SK-N-SH (cell line): ENCODE results near the gene RAB20. TPM values are rescaled to one million over a fixed set of nuclear protein-coding genes. Genes with fewer than 3 reads are reported as not detected.

Experiments
- CTCF ChIA-PET: fragments of 300-600, 350-600 bp; formaldehyde crosslinking; extraction: SDS; loops from one replicate; lab custom pipeline; 2021; lab: Yijun Ruan, JAX
- POLR2A ChIA-PET: fragments of 350-600 bp; sonication (Branson Sonifier 250); formaldehyde crosslinking; extraction: SDS; loops from one replicate; lab custom pipeline; 2020; ENCODE audit warnings: antibody characterized with exemption, inconsistent platforms; lab: Yijun Ruan, JAX
- DNase-seq: peaks from one replicate; pipeline ENCODE4 v3.0.0; 2012
- H2AFZ ChIP-seq: fragments of 200-600 bp; sonication (generic); 2 replicates; pipeline ENCODE4 v1.8.1; 2016; ENCODE audit warnings: antibody characterized with exemption, mild to moderate bottlenecking, low read depth
- H3F3A ChIP-seq: fragments of 200-600 bp; sonication (generic); replicated peaks from 2 replicates; pipeline ENCODE3; 2016; ENCODE audit warnings: antibody characterized with exemption, mild to moderate bottlenecking; ENCODE audit not compliant: insufficient read depth
- H3K27ac ChIP-seq, 2 experiments: fragments of 200-500 bp in 1 of 2; fragments of 200-600 bp in 1 of 2; sonication (Bioruptor generic) in 1 of 2; sonication (generic), shearing (Covaris generic) in 1 of 2; 2 replicates each; pipeline versions ENCODE4 v1.5.1 to v1.6.1; 2014 to 2016; ENCODE audit warnings: low read depth in 2 of 2, inconsistent platforms in 1 of 2, low read length in 1 of 2, mild to moderate bottlenecking in 1 of 2, mixed read lengths in 1 of 2
- H3K27me3 ChIP-seq: fragments of 200-600 bp; sonication (generic), shearing (Covaris generic); 2 replicates; pipeline ENCODE4 v1.6.1; 2016; ENCODE audit warnings: mixed run types; ENCODE audit not compliant: insufficient read depth
- H3K36me3 ChIP-seq, 2 experiments: fragments of 200-500 bp in 1 of 2; fragments of 200-600 bp in 1 of 2; sonication (Bioruptor generic) in 1 of 2; sonication (generic) in 1 of 2; replicated peaks in 1 of 2; 2 replicates each; pipeline versions ENCODE3 to v1.5.1; 2014 to 2016; ENCODE audit warnings: low read length in 1 of 2, mild to moderate bottlenecking in 1 of 2; ENCODE audit not compliant: insufficient read depth in 2 of 2, control insufficient read depth in 1 of 2
- H3K4me1 ChIP-seq, 2 experiments: fragments of 200-500 bp in 1 of 2; fragments of 200-600 bp in 1 of 2; sonication (Bioruptor generic) in 1 of 2; sonication (generic), shearing (Covaris generic) in 1 of 2; 2 replicates each; pipeline versions ENCODE4 v1.5.1 to v1.6.1; 2014 to 2016; ENCODE audit warnings: low read depth in 1 of 2, low read length in 1 of 2, mixed run types in 1 of 2; ENCODE audit not compliant: insufficient read depth in 2 of 2, control insufficient read depth in 1 of 2
- H3K4me2 ChIP-seq: fragments of 200-600 bp; sonication (generic), shearing (Covaris generic); 2 replicates; pipeline ENCODE4 v1.6.1; 2017; ENCODE audit warnings: mixed run types
- H3K4me3 ChIP-seq, 2 experiments: fragments of 200-500 bp in 1 of 2; fragments of 200-600 bp in 1 of 2; sonication (Bioruptor generic) in 1 of 2; sonication (generic), shearing (Covaris generic) in 1 of 2; 2 replicates each; pipeline versions ENCODE4 v1.5.1 to v1.8.1; 2014 to 2016; ENCODE audit warnings: low read depth in 2 of 2, inconsistent platforms in 1 of 2, low read length in 1 of 2, mild to moderate bottlenecking in 1 of 2, mixed read lengths in 1 of 2, moderate library complexity in 1 of 2
- H3K79me2 ChIP-seq: fragments of 200-600 bp; sonication (generic); 2 replicates; pipeline ENCODE4 v1.8.1; 2017; ENCODE audit warnings: mild to moderate bottlenecking; ENCODE audit not compliant: insufficient read depth
- H3K9ac ChIP-seq: fragments of 200-600 bp; sonication (generic); 2 replicates; pipeline ENCODE4 v1.6.1; 2017; ENCODE audit warnings: mixed run types
- H3K9me2 ChIP-seq: fragments of 200-600 bp; sonication (generic); 2 replicates; pipeline ENCODE4 v1.6.1; 2017; ENCODE audit warnings: mixed run types
- H3K9me3 ChIP-seq: fragments of 200-600 bp; sonication (generic); 2 replicates; pipeline ENCODE4 v1.6.1; 2017; ENCODE audit warnings: mixed run types, mild to moderate bottlenecking, moderate library complexity
- H4K20me1 ChIP-seq: fragments of 200-600 bp; sonication (generic); 2 replicates; pipeline ENCODE4 v1.6.1; 2017; ENCODE audit warnings: mild to moderate bottlenecking, mixed run types; ENCODE audit not compliant: insufficient read depth
- ELF1 ChIP-seq: IDR thresholded peaks from 2 replicates; pipeline ENCODE4 v1.4.0; 2012
- EP300 ChIP-seq, 2 experiments: IDR thresholded peaks; 2 replicates each; pipeline versions ENCODE4 v1.4.0 to v1.6.1; 2012; ENCODE audit warnings: borderline replicate concordance in 1 of 2, low read depth in 1 of 2, low read length in 1 of 2
- FOSL2 ChIP-seq: IDR thresholded peaks from 2 replicates; pipeline ENCODE4 v1.4.0; 2012; ENCODE audit warnings: low read depth, mild to moderate bottlenecking, moderate library complexity, borderline replicate concordance
- FOXJ3 ChIP-seq: sonication (generic); formaldehyde crosslinking; IDR thresholded peaks from 2 replicates; pipeline ENCODE4 v1.5.1; 2020; ENCODE audit warnings: mild to moderate bottlenecking, missing genetic modification reagents
- GATA2 ChIP-seq: sonication (generic); formaldehyde crosslinking; IDR thresholded peaks from 2 replicates; pipeline ENCODE4 v1.5.0; 2020; ENCODE audit warnings: mild to moderate bottlenecking, missing genetic modification reagents
- IRF3 ChIP-seq: fragments of 150-350 bp; IDR thresholded peaks from 2 replicates; pipeline ENCODE4 v1.6.1; 2016; ENCODE audit warnings: mild to moderate bottlenecking, low read depth, low read length
- JUND ChIP-seq: IDR thresholded peaks from 2 replicates; pipeline ENCODE4 v1.4.0; 2012
- MEF2A ChIP-seq: IDR thresholded peaks from 2 replicates; pipeline ENCODE4 v1.4.0; 2012; ENCODE audit warnings: low read depth, borderline replicate concordance
- MXI1 ChIP-seq: IDR thresholded peaks from 2 replicates; pipeline ENCODE4 v1.6.1; 2012; ENCODE audit warnings: mild to moderate bottlenecking, low read depth, low read length, improper control_type of control experiment
- NRF1 ChIP-seq: IDR thresholded peaks from 2 replicates; pipeline ENCODE4 v1.6.1; 2012; ENCODE audit warnings: low read depth, mild to moderate bottlenecking, low read length
- PBX3 ChIP-seq: IDR thresholded peaks from 2 replicates; pipeline ENCODE4; 2012
- RAD21 ChIP-seq: IDR thresholded peaks from 2 replicates; pipeline ENCODE4 v1.6.1; 2012; ENCODE audit warnings: mild to moderate bottlenecking, low read length
- REST ChIP-seq: IDR thresholded peaks from 2 replicates; pipeline ENCODE4 v1.6.1; 2012; ENCODE audit warnings: mild to moderate bottlenecking, low read depth, low read length, moderate library complexity
- SIN3A ChIP-seq: IDR thresholded peaks from 2 replicates; pipeline ENCODE4 v1.6.1; 2012; ENCODE audit warnings: low read depth, mild to moderate bottlenecking, low read length, moderate library complexity, borderline replicate concordance
- TEAD4 ChIP-seq: IDR thresholded peaks from 2 replicates; pipeline ENCODE4 v1.4.0; 2012; ENCODE audit warnings: mild to moderate bottlenecking, borderline replicate concordance; ENCODE audit not compliant: insufficient read depth
- USF2 ChIP-seq: fragments of 150-350 bp; IDR thresholded peaks from 2 replicates; pipeline ENCODE4 v1.6.1; 2017; ENCODE audit warnings: antibody characterized with exemption, low read length, low read depth, borderline replicate concordance
- WGBS: methylation state at CpG from one replicate; pipeline ENCODE4 v1.1.6; 2017; ENCODE audit warnings: low lambda C conversion rate; 5-methylcytosine and 5-hydroxymethylcytosine counted together
- polyA plus RNA-seq, 3 experiments: library from polyadenylated mRNA; depleted of rRNA; stranded (reverse); fragments of >200 nt; gene quantifications; 2 replicates each; pipeline ENCODE4 v1.2.3, GENCODE V29; 2012
- TF ChIP-seq, protein P1 (sequence below): IDR thresholded peaks from 2 replicates; pipeline ENCODE4 v1.4.0; 2012; ENCODE audit warnings: low read depth, borderline replicate concordance

The RAB20 gene
- polyA plus RNA-seq, 1 of the 3 experiments (the other 2 are of a cell fraction) = 5.2 TPM

GRCh38 chr13:110571896-110572777 lies 10.6 kb upstream of the RAB20 start:
- H3F3A ChIP-seq = no peaks in the 10 kb centered on the region
- no peaks in the 10 kb centered on the region for H3K9me2 ChIP-seq
- no peaks in the 10 kb centered on the region for H3K36me3 ChIP-seq
- H4K20me1 ChIP-seq = no peaks in the 10 kb centered on the region
- no peak for TF ChIP-seq IRF3
- H3K9me3 ChIP-seq = no peaks in the 10 kb centered on the region
- H3K79me2 ChIP-seq = no peaks in the 10 kb centered on the region
- H3K9ac ChIP-seq = no peak overlapping the region
- 69% methylated on average over 20 of the region's 20 CpGs for WGBS
- no peak overlapping the region for H2AFZ ChIP-seq
- H3K4me1 ChIP-seq = peaks cover 0 to 4% of the 10 kb centered on the region in 2 experiments; a peak in 1 of 4 replicates
- no peak overlapping the region for H3K27ac ChIP-seq
- no peak overlapping the region for H3K4me2 ChIP-seq
- no peak for DNase-seq
- ChIA-PET POLR2A (no interaction called here), CTCF (no interaction called here)
- peaks cover 12% of the 10 kb centered on the region; the same call in 1 of the 2 replicates for H3K27me3 ChIP-seq
- H3K4me3 ChIP-seq = no peak overlapping the region

GRCh38 chr13:110570886-110571285 lies 9.4 kb upstream of the RAB20 start:
- Histone ChIP-seq H3F3A (no peaks in the 10 kb centered on the region), H3K9me2 (no peaks in the 10 kb centered on the region), H2AFZ (no peak overlapping the region), H3K27ac (no peak overlapping the region), H4K20me1 (no peaks in the 10 kb centered on the region), H3K4me1 (peaks cover 0 to 4% of the 10 kb centered on the region in 2 experiments; a peak in 1 of 4 replicates), H3K4me3 (no peak overlapping the region), H3K4me2 (no peak overlapping the region), H3K9me3 (no peaks in the 10 kb centered on the region), H3K27me3 (peaks cover 12% of the 10 kb centered on the region; the same call in 1 of the 2 replicates), H3K36me3 (no peaks in the 10 kb centered on the region), H3K79me2 (no peaks in the 10 kb centered on the region), H3K9ac (no peak overlapping the region)
- DNase-seq = no peak
- no peak for TF ChIP-seq EP300 (IDR thresholded peaks at IDR 0.05; ENCODE audit: borderline replicate concordance in 1 of 2, low read depth in 1 of 2, low read length in 1 of 2)
- no peak for TF ChIP-seq MEF2A
- TF ChIP-seq TEAD4 = no peak
- no peak for TF ChIP-seq FOSL2
- no peak for TF ChIP-seq REST
- TF ChIP-seq NRF1 = no peak
- TF ChIP-seq FOXJ3 (CRISPR knock-in tag) = no peak
- no peak for TF ChIP-seq GATA2
- no peak for TF ChIP-seq PBX3
- TF ChIP-seq MXI1 = no peak
- no peak for TF ChIP-seq JUND
- TF ChIP-seq USF2 = no peak
- no peak for TF ChIP-seq RAD21
- TF ChIP-seq SIN3A = no peak
- TF ChIP-seq, protein P1, sequence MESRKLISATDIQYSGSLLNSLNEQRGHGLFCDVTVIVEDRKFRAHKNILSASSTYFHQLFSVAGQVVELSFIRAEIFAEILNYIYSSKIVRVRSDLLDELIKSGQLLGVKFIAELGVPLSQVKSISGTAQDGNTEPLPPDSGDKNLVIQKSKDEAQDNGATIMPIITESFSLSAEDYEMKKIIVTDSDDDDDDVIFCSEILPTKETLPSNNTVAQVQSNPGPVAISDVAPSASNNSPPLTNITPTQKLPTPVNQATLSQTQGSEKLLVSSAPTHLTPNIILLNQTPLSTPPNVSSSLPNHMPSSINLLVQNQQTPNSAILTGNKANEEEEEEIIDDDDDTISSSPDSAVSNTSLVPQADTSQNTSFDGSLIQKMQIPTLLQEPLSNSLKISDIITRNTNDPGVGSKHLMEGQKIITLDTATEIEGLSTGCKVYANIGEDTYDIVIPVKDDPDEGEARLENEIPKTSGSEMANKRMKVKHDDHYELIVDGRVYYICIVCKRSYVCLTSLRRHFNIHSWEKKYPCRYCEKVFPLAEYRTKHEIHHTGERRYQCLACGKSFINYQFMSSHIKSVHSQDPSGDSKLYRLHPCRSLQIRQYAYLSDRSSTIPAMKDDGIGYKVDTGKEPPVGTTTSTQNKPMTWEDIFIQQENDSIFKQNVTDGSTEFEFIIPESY = no peak
- TF ChIP-seq ELF1 = no peak
- ChIA-PET CTCF (interaction anchor here (1.0 kb wide), 1 partner anchor 9 kb away, joined by 3 read pairs; the partner anchor contains the start of gene RAB20), POLR2A (no interaction called here)
- WGBS = 82% methylated on average over 9 of the region's 10 CpGs
